Endothelial cell of umbilical vein (primary cell): Measurements from ENCODE around the gene OR5P2. TPM values are rescaled to one million over a fixed set of nuclear protein-coding genes. Genes with fewer than 3 reads are reported as not detected.

Source experiments
- BruUV-seq: library from RNA; stranded (reverse); fragments of 400-500 nt; replicated peaks from 2 replicates; lab custom pipeline; 2021; lab: Mats Ljungman, UMichigan
- CTCF ChIA-PET: fragments of 300-600, 350-600 bp; sonication (Branson Sonifier 250); formaldehyde crosslinking; loops from one replicate; lab custom pipeline; 2021; ENCODE audit warnings: antibody characterized with exemption, inconsistent platforms; lab: Charles Lee
- POLR2A ChIA-PET: fragments of 300-600, 350-600 bp; sonication (Branson Sonifier 250); formaldehyde crosslinking; loops from one replicate; lab custom pipeline; 2021; ENCODE audit warnings: antibody characterized with exemption, inconsistent platforms; lab: Charles Lee
- DNase-seq: peaks from one replicate; pipeline ENCODE4 v3.0.0-alpha.2; 2011; ENCODE audit warnings: low read depth, low spot score
- FAIRE-seq: peaks from 2 replicates; lab custom pipeline; 2011; peaks lifted over from hg19 to GRCh38; lab: Jason Lieb, UNC
- H2AFZ ChIP-seq: 2 replicates; pipeline ENCODE4 v1.6.0; 2012; ENCODE audit warnings: low read depth, low read length, control low read depth, inconsistent platforms
- H3K27ac ChIP-seq: 2 replicates; pipeline ENCODE4 v1.5.1; 2011; ENCODE audit warnings: low read depth, mild to moderate bottlenecking, control low read depth, low read length, moderate library complexity; ENCODE audit not compliant: insufficient read depth
- H3K27me3 ChIP-seq, 2 experiments: 2 replicates each; pipeline versions ENCODE4 v1.6.0 to v1.6.1; 2011; ENCODE audit warnings: low read length in 2 of 2, mixed read lengths in 1 of 2; ENCODE audit not compliant: control insufficient read depth in 2 of 2, insufficient read depth in 2 of 2
- H3K36me3 ChIP-seq, 2 experiments: 2 replicates in 1 of 2; 3 replicates in 1 of 2; pipeline ENCODE4 v1.5.1; 2011; ENCODE audit warnings: low read length in 2 of 2, mild to moderate bottlenecking in 1 of 2, moderate library complexity in 1 of 2; ENCODE audit not compliant: control insufficient read depth in 2 of 2, insufficient read depth in 2 of 2; ENCODE audit errors: extremely low read depth in 1 of 2
- H3K4me1 ChIP-seq: 3 replicates; pipeline ENCODE4 v1.5.1; 2011; ENCODE audit warnings: mild to moderate bottlenecking, low read length; ENCODE audit not compliant: control insufficient read depth, insufficient read depth; ENCODE audit errors: extremely low read depth
- H3K4me2 ChIP-seq: 2 replicates; pipeline ENCODE4 v1.6.1; 2011; ENCODE audit warnings: low read length, control low read depth, mixed read lengths; ENCODE audit not compliant: insufficient read depth
- H3K4me3 ChIP-seq, 3 experiments: fragments of 200-600 bp in 1 of 3; sonication (generic), shearing (Covaris generic) in 1 of 3; replicated peaks in 1 of 3; 2 replicates each; pipeline ENCODE4 v1.5.1; 2011 to 2016; ENCODE audit warnings: control low read depth in 3 of 3, low read length in 3 of 3, mild to moderate bottlenecking in 2 of 3, inconsistent platforms in 1 of 3, low read depth in 1 of 3, moderate library complexity in 1 of 3; ENCODE audit not compliant: insufficient read depth in 1 of 3
- H3K79me2 ChIP-seq: 2 replicates; pipeline ENCODE4 v1.6.0; 2012; ENCODE audit warnings: low read length, inconsistent platforms; ENCODE audit not compliant: control insufficient read depth, insufficient read depth
- H3K9ac ChIP-seq: replicated peaks from 2 replicates; pipeline ENCODE3; 2011; ENCODE audit warnings: low read length, control low read depth; ENCODE audit not compliant: insufficient read depth; ENCODE audit errors: extremely low read depth
- H3K9me1 ChIP-seq: replicated peaks from 3 replicates; pipeline ENCODE4 v1.6.0; 2011; ENCODE audit warnings: mild to moderate bottlenecking, low read length; ENCODE audit not compliant: control insufficient read depth, insufficient read depth; ENCODE audit errors: extremely low read depth
- H3K9me3 ChIP-seq: replicated peaks from 2 replicates; pipeline ENCODE4 v1.5.1; 2012; ENCODE audit warnings: low read length, inconsistent platforms; ENCODE audit not compliant: control insufficient read depth, insufficient read depth
- H4K20me1 ChIP-seq: replicated peaks from 2 replicates; pipeline ENCODE3; 2011; ENCODE audit warnings: mild to moderate bottlenecking, low read length; ENCODE audit not compliant: control insufficient read depth, insufficient read depth; ENCODE audit errors: extremely low read depth
- CTCF ChIP-seq, 2 donors: IDR thresholded peaks; 1 replicate in 1 of 2; 2 replicates in 1 of 2; pipeline ENCODE4 v1.5.1; 2011; ENCODE audit warnings: low read length in 2 of 2, mild to moderate bottlenecking in 2 of 2, moderate library complexity in 2 of 2, control low read depth in 1 of 2, inconsistent platforms in 1 of 2, low read depth in 1 of 2; ENCODE audit not compliant: insufficient read depth in 1 of 2; ENCODE audit errors: extremely low read depth in 1 of 2
- EZH2 ChIP-seq: IDR thresholded peaks from 2 replicates; pipeline ENCODE4 v1.6.1; 2012; ENCODE audit warnings: borderline replicate concordance, low read depth, mild to moderate bottlenecking, moderate library complexity, low read length, inconsistent platforms; ENCODE audit not compliant: severe bottlenecking
- FOS ChIP-seq: IDR thresholded peaks from 2 replicates; pipeline ENCODE4 v1.6.1; 2011; ENCODE audit warnings: mild to moderate bottlenecking, low read length, moderate library complexity, borderline replicate concordance; ENCODE audit not compliant: insufficient read depth
- GATA2 ChIP-seq: IDR thresholded peaks from 2 replicates; pipeline ENCODE4 v1.7.0; 2011; ENCODE audit warnings: low read depth, mild to moderate bottlenecking, moderate library complexity, mixed read lengths, low read length; ENCODE audit not compliant: insufficient read length, insufficient read depth
- JUN ChIP-seq: IDR thresholded peaks from 2 replicates; pipeline ENCODE4 v1.6.1; 2011; ENCODE audit warnings: borderline replicate concordance, low read depth; ENCODE audit not compliant: insufficient read length, insufficient read depth
- MAX ChIP-seq: IDR thresholded peaks from 2 replicates; pipeline ENCODE4 v1.6.1; 2011; ENCODE audit not compliant: insufficient read depth, insufficient read length
- MYC ChIP-seq: IDR thresholded peaks from one replicate; pipeline ENCODE4 v1.6.1; 2011; ENCODE audit warnings: mild to moderate bottlenecking, low read depth, low read length
- POLR2A ChIP-seq: IDR thresholded peaks from 2 replicates; pipeline ENCODE4 v1.6.1; 2012; ENCODE audit warnings: low read depth, mild to moderate bottlenecking, control low read depth, low read length
- POLR2AphosphoS5 ChIP-seq: IDR thresholded peaks from 2 replicates; pipeline ENCODE4 v1.6.1; 2012; ENCODE audit warnings: low read depth, mild to moderate bottlenecking, control low read depth, low read length, moderate library complexity; ENCODE audit not compliant: insufficient read depth
- dilution Hi-C: fragments of 300-500 bp; cut with MboI; formaldehyde crosslinking; loops from one replicate; pipeline ENCODE4 v1.15.0; 2019; ENCODE audit warnings: low sequenced_read_pairs; ENCODE audit not compliant: extremely low pct_ligation_motif_present
- intact Hi-C: fragments of 100-400 bp; cut with micrococcal nuclease; formaldehyde crosslinking; loops from one replicate; pipeline ENCODE4 v1.10.0; 2022
- polyA plus RNA-seq, 4 experiments: library from polyadenylated mRNA; depleted of rRNA in 3 of 4; stranded (reverse) in 3 of 4; unstranded in 1 of 4; fragments of >200 nt; gene quantifications; 2 replicates each; pipeline versions ENCODE4 v1.2.1 to v1.2.3, GENCODE V29; 2011 to 2012; ENCODE audit warnings: missing spikeins in 1 of 4
- total RNA-seq: library from RNA; stranded (reverse); gene quantifications from 2 replicates; pipeline ENCODE4 v1.2.3, GENCODE V29; 2021

OR5P2 gene
- total and polyA plus RNA-seq, 2 donors (not counting 3 experiments of a cell fraction or from before 2014, with no cell fraction given), result not detected

DNA sequence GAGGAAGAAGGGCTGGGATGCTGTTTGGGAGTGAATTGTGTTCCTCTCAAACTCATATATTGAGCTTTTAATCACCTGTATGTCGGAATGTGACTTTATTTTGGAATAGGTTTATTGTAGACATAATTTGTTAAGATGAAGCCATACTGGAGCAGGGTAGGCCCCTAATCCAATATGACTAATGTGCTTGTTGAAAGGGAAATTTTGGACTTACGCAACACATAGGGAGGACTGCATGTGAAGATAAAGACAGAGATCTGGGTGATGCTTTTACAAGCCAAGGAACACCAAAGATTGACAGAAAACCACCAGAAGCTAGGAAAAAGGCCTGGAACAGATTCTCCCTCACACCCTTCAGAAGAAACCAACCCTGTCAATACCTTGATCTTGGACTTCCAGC lies 47.3 kb downstream of the OR5P2 start:
- Histone ChIP-seq H3K9ac (no peak overlapping the region), H2AFZ (no peak overlapping the region), H3K79me2 (no peaks in the 10 kb centered on the region), H3K9me3 (no peaks in the 10 kb centered on the region), H3K4me2 (no peak overlapping the region), H3K4me1 (no peaks in the 10 kb centered on the region), H3K27me3 (no peaks in the 10 kb centered on the region), H4K20me1 (no peaks in the 10 kb centered on the region), H3K9me1 (no peaks in the 10 kb centered on the region), H3K27ac (no peak overlapping the region), H3K4me3 (no peak overlapping the region), H3K36me3 (no peaks in the 10 kb centered on the region)
- intact Hi-C loops, result no loop called here
- no peak for DNase-seq
- TF ChIP-seq POLR2A, result no peak
- TF ChIP-seq POLR2AphosphoS5, result no peak
- TF ChIP-seq JUN, result no peak
- no peak for TF ChIP-seq MYC
- no peak for TF ChIP-seq EZH2
- no peak for TF ChIP-seq CTCF (IDR thresholded peaks at IDR 0.05; ENCODE audit: extremely low read depth in 1 of 2, insufficient read depth in 1 of 2, low read depth in 1 of 2, low read length in 2 of 2)
- TF ChIP-seq MAX, result no peak
- TF ChIP-seq FOS, result no peak
- TF ChIP-seq GATA2, result no peak
- ChIA-PET POLR2A (no interaction called here), CTCF (no interaction called here)
- FAIRE-seq, result no peak
- BruUV-seq, result no TSS peak
- dilution Hi-C loops, result no loop called here

Other genes with a start within 250 kb of the OR5P2 start
- gene CYB5R2, start 123.4 kb downstream of the OR5P2 start, total RNA-seq, result 4.2 and 4.8 TPM in 2 replicates
- 5.0 TPM in 2 replicates for gene CYB5R2, start 123.4 kb downstream of the OR5P2 start, polyA plus RNA-seq
- not detected in 2 replicates for gene OVCH2, start 90.5 kb downstream of the OR5P2 start, total RNA-seq
- not detected in 2 replicates for gene OVCH2, start 90.5 kb downstream of the OR5P2 start, polyA plus RNA-seq
- not detected in 2 replicates for gene OR5P3, start 33.9 kb upstream of the OR5P2 start, total RNA-seq
- not detected in 2 replicates for gene OR5P3, start 33.9 kb upstream of the OR5P2 start, polyA plus RNA-seq
- gene OR10A6, start 134.3 kb upstream of the OR5P2 start, total RNA-seq, result not detected in 2 replicates
- not detected in 2 replicates for gene OR10A6, start 134.3 kb upstream of the OR5P2 start, polyA plus RNA-seq
- not detected in 2 replicates for gene OR10A3, start 144.8 kb upstream of the OR5P2 start, total RNA-seq
- gene OR10A3, start 144.8 kb upstream of the OR5P2 start, polyA plus RNA-seq, result not detected in 2 replicates
- not detected in 2 replicates for gene NLRP10, start 168.5 kb upstream of the OR5P2 start, total RNA-seq
- gene NLRP10, start 168.5 kb upstream of the OR5P2 start, polyA plus RNA-seq, result not detected in 2 replicates
- gene EIF3F, start 190.4 kb upstream of the OR5P2 start, total RNA-seq, result 385 and 436 TPM in 2 replicates
- 411 and 579 TPM in 2 replicates for gene EIF3F, start 190.4 kb upstream of the OR5P2 start, polyA plus RNA-seq